ENCODE results near the gene BMP2K. TPM values are rescaled to one million over a fixed set of nuclear protein-coding genes. Genes with fewer than 3 reads are reported as not detected.

BMP2K gene
- polyA plus RNA-seq, 2 of the 4 experiments (the other 2 are of a cell fraction) = 9.9 to 19.7 TPM

DNA sequence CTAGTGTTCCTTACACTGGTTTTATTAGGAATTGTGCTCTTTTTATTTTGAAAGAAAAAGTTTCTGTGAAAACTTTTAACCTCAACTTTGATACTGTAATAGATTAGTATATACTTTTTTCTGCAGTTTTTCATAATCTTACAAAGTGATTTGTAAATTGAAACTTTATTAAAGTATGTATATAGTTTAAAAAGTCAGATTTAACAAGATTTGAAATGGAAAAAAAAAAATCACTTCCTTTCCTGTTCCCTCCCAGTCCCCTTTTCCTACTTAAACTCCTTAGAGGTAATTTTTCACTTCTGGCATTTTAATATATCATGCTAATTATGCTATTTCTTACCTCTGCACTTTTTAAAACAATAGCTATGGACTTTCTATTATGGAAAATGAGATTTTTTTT is 113.8 kb downstream of the BMP2K start:
- no peaks in the 10 kb centered on the region for H3K9me3 ChIP-seq
- ChIA-PET POLR2A (no interaction called here), CTCF (interaction anchor here (1.0 kb wide), 1 partner anchor 26 kb away, joined by 3 read pairs; no protein-coding TSS in a partner anchor)
- H3K4me2 ChIP-seq = no peak overlapping the region
- no peaks in the 10 kb centered on the region for H3K4me1 ChIP-seq
- H3K27ac ChIP-seq = no peak overlapping the region
- DNase-seq (ENCODE audit: low read depth in 1 of 2, low spot score in 1 of 2) = no peak
- no peak for TF ChIP-seq RNF2 (IDR thresholded peaks at IDR 0.05; ENCODE audit: borderline replicate concordance, low read depth)
- no peak for TF ChIP-seq CHD2 (IDR thresholded peaks at IDR 0.05; ENCODE audit: low read length, partially characterized antibody)
- TF ChIP-seq, protein P1, sequence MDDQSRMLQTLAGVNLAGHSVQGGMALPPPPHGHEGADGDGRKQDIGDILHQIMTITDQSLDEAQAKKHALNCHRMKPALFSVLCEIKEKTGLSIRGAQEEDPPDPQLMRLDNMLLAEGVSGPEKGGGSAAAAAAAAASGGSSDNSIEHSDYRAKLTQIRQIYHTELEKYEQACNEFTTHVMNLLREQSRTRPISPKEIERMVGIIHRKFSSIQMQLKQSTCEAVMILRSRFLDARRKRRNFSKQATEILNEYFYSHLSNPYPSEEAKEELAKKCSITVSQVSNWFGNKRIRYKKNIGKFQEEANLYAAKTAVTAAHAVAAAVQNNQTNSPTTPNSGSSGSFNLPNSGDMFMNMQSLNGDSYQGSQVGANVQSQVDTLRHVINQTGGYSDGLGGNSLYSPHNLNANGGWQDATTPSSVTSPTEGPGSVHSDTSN (IDR thresholded peaks at IDR 0.05) = no peak
- no peak for TF ChIP-seq NPAS2 (CRISPR knock-in tag; IDR thresholded peaks at IDR 0.05; ENCODE audit: borderline replicate concordance)
- TF ChIP-seq, protein P2, sequence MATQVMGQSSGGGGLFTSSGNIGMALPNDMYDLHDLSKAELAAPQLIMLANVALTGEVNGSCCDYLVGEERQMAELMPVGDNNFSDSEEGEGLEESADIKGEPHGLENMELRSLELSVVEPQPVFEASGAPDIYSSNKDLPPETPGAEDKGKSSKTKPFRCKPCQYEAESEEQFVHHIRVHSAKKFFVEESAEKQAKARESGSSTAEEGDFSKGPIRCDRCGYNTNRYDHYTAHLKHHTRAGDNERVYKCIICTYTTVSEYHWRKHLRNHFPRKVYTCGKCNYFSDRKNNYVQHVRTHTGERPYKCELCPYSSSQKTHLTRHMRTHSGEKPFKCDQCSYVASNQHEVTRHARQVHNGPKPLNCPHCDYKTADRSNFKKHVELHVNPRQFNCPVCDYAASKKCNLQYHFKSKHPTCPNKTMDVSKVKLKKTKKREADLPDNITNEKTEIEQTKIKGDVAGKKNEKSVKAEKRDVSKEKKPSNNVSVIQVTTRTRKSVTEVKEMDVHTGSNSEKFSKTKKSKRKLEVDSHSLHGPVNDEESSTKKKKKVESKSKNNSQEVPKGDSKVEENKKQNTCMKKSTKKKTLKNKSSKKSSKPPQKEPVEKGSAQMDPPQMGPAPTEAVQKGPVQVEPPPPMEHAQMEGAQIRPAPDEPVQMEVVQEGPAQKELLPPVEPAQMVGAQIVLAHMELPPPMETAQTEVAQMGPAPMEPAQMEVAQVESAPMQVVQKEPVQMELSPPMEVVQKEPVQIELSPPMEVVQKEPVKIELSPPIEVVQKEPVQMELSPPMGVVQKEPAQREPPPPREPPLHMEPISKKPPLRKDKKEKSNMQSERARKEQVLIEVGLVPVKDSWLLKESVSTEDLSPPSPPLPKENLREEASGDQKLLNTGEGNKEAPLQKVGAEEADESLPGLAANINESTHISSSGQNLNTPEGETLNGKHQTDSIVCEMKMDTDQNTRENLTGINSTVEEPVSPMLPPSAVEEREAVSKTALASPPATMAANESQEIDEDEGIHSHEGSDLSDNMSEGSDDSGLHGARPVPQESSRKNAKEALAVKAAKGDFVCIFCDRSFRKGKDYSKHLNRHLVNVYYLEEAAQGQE (IDR thresholded peaks at IDR 0.05) = no peak
- no peak for TF ChIP-seq MAFK (IDR thresholded peaks at IDR 0.05; ENCODE audit: partially characterized antibody)
- TF ChIP-seq, protein P3, sequence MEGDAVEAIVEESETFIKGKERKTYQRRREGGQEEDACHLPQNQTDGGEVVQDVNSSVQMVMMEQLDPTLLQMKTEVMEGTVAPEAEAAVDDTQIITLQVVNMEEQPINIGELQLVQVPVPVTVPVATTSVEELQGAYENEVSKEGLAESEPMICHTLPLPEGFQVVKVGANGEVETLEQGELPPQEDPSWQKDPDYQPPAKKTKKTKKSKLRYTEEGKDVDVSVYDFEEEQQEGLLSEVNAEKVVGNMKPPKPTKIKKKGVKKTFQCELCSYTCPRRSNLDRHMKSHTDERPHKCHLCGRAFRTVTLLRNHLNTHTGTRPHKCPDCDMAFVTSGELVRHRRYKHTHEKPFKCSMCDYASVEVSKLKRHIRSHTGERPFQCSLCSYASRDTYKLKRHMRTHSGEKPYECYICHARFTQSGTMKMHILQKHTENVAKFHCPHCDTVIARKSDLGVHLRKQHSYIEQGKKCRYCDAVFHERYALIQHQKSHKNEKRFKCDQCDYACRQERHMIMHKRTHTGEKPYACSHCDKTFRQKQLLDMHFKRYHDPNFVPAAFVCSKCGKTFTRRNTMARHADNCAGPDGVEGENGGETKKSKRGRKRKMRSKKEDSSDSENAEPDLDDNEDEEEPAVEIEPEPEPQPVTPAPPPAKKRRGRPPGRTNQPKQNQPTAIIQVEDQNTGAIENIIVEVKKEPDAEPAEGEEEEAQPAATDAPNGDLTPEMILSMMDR (IDR thresholded peaks at IDR 0.05) = no peak
- no peak for TF ChIP-seq RCOR1 (IDR thresholded peaks at IDR 0.05; ENCODE audit: low read depth, low read length)
- no peak for TF ChIP-seq FOSL2 (IDR thresholded peaks at IDR 0.05)
- TF ChIP-seq FOSL2 (CRISPR knock-in tag; IDR thresholded peaks at IDR 0.05) = no peak
- no peak for TF ChIP-seq CBX8 (IDR thresholded peaks at IDR 0.05)
- no peak for TF ChIP-seq HOXB5 (CRISPR knock-in tag; IDR thresholded peaks at IDR 0.05)
- TF ChIP-seq, protein P4, sequence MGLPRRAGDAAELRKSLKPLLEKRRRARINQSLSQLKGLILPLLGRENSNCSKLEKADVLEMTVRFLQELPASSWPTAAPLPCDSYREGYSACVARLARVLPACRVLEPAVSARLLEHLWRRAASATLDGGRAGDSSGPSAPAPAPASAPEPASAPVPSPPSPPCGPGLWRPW (IDR thresholded peaks at IDR 0.05) = no peak
- no peak for TF ChIP-seq FOXS1 (CRISPR knock-in tag; IDR thresholded peaks at IDR 0.05)
- no peak for TF ChIP-seq TP53 (CRISPR knock-in tag; IDR thresholded peaks at IDR 0.05)
- TF ChIP-seq GATA3 (IDR thresholded peaks at IDR 0.05; ENCODE audit: borderline replicate concordance) = no peak
- TF ChIP-seq FOSB (CRISPR knock-in tag; IDR thresholded peaks at IDR 0.05) = no peak
- no peak for TF ChIP-seq EP300 (IDR thresholded peaks at IDR 0.05)
- TF ChIP-seq RAD21 (conservative IDR thresholded peaks at IDR 0.05 in 1 of 2, IDR thresholded peaks at IDR 0.05 in 1 of 2) = no peak
- no peak for TF ChIP-seq BHLHE40 (IDR thresholded peaks at IDR 0.05; ENCODE audit: low read depth, low read length)
- TF ChIP-seq EHMT2 (IDR thresholded peaks at IDR 0.05; ENCODE audit: low read depth) = no peak
- no peak overlapping the region for H3K4me3 ChIP-seq
- ATAC-seq = no peak
- no peak for FAIRE-seq

DNA sequence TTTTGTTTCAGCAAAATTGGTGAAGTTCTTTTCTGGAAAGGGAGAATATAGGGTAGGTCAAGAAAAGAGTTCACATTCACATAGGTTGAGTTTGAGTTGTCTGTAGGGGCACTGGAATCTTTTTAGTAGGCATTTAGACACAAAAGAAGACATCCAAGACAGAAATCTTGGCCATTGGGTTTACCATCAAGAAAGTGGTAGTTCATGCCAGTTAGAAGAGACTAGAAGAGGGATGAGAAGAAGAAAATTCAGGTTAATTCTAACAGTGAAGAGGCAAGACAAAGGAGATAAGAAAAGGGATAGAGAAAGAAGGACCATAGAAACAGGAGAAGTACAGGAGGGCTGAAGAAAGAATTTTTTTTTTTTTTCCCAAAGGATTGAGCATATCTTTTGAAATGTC is 123.2 kb downstream of the BMP2K start:
- no peak overlapping the region for H3K4me3 ChIP-seq
- H3K4me1 ChIP-seq = no peaks in the 10 kb centered on the region
- TF ChIP-seq, protein P5, sequence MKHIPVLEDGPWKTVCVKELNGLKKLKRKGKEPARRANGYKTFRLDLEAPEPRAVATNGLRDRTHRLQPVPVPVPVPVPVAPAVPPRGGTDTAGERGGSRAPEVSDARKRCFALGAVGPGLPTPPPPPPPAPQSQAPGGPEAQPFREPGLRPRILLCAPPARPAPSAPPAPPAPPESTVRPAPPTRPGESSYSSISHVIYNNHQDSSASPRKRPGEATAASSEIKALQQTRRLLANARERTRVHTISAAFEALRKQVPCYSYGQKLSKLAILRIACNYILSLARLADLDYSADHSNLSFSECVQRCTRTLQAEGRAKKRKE (CRISPR knock-in tag; IDR thresholded peaks at IDR 0.05; ENCODE audit: low read depth) = no peak
- no peak for TF ChIP-seq FOSL2 (IDR thresholded peaks at IDR 0.05)
- TF ChIP-seq FOSL2 (CRISPR knock-in tag; IDR thresholded peaks at IDR 0.05) = no peak
- no peak for TF ChIP-seq ZC3H11A (IDR thresholded peaks at IDR 0.05)
- TF ChIP-seq, protein P6, sequence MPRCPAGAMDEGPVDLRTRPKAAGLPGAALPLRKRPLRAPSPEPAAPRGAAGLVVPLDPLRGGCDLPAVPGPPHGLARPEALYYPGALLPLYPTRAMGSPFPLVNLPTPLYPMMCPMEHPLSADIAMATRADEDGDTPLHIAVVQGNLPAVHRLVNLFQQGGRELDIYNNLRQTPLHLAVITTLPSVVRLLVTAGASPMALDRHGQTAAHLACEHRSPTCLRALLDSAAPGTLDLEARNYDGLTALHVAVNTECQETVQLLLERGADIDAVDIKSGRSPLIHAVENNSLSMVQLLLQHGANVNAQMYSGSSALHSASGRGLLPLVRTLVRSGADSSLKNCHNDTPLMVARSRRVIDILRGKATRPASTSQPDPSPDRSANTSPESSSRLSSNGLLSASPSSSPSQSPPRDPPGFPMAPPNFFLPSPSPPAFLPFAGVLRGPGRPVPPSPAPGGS (IDR thresholded peaks at IDR 0.05) = no peak
- no peak for TF ChIP-seq HOXA7 (CRISPR knock-in tag; IDR thresholded peaks at IDR 0.05)
- FAIRE-seq (no peak), ATAC-seq (no peak), DNase-seq (ENCODE audit: low read depth in 1 of 2, low spot score in 1 of 2) (no peak)
- H3K27ac ChIP-seq = no peak overlapping the region
- ChIA-PET CTCF (no interaction called here), POLR2A (no interaction called here)
- H3K9me3 ChIP-seq = no peaks in the 10 kb centered on the region
- no peak overlapping the region for H3K4me2 ChIP-seq

All from A549 (cell line).